OCI-LY1 (cell line): ENCODE measurements around the gene ATF2.

Experiments
- EZH2 ChIP-seq: fragments of 200-600 bp; sonication (generic), shearing (Covaris generic); IDR thresholded peaks from 2 replicates; pipeline ENCODE4 v1.8.0; 2017; ENCODE audit warnings: borderline replicate concordance, mixed run types, mild to moderate bottlenecking, antibody characterized with exemption, low read length, moderate library complexity, mixed read lengths
- TF ChIP-seq, protein P1 (sequence below): fragments of 200-600 bp; sonication (generic), shearing (Covaris generic); IDR thresholded peaks from 2 replicates; pipeline ENCODE4 v1.5.1; 2017; ENCODE audit warnings: mild to moderate bottlenecking, antibody characterized with exemption, low read length, moderate library complexity, mixed read lengths

DNA sequence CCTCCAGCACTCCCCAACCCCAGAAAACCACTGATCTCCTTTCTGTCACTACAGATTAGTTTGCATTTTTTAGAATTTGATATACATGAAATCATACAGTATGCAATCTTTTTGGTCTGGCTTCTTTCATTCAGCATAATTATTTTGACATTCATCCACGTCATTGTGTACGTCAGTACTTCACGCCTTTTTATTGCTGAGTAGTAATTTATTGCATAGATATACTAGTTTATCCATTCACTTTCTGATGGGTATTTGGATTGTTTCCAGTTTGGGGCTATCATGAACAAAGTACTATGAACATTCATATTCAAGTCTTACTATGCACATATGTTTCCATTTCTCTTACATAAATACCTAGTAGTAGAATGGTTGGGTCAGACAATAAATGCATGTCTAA lies 142.8 kb downstream of the ATF2 start:
- TF ChIP-seq, protein P1, sequence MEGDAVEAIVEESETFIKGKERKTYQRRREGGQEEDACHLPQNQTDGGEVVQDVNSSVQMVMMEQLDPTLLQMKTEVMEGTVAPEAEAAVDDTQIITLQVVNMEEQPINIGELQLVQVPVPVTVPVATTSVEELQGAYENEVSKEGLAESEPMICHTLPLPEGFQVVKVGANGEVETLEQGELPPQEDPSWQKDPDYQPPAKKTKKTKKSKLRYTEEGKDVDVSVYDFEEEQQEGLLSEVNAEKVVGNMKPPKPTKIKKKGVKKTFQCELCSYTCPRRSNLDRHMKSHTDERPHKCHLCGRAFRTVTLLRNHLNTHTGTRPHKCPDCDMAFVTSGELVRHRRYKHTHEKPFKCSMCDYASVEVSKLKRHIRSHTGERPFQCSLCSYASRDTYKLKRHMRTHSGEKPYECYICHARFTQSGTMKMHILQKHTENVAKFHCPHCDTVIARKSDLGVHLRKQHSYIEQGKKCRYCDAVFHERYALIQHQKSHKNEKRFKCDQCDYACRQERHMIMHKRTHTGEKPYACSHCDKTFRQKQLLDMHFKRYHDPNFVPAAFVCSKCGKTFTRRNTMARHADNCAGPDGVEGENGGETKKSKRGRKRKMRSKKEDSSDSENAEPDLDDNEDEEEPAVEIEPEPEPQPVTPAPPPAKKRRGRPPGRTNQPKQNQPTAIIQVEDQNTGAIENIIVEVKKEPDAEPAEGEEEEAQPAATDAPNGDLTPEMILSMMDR: no peak
- TF ChIP-seq EZH2: no peak
